Activated CD4-positive, alpha-beta memory T cell treated with anti-CD3 and anti-CD28 coated beads, Interleukin-2, amount 10 ng/mL, durations not matched to agents 7 days and 5 days (primary cell): ENCODE measurements around the gene ZMYND10. TPM values are rescaled to one million over a fixed set of nuclear protein-coding genes. Genes with fewer than 3 reads are reported as not detected.

ENCODE experiments used
- CTCF ChIA-PET: fragments of 350-600 bp; sonication (Branson Sonifier 250); formaldehyde crosslinking; loops from one replicate; lab custom pipeline; 2021; ENCODE audit warnings: antibody characterized with exemption, inconsistent platforms; lab: Charles Lee
- POLR2A ChIA-PET: fragments of 350-600 bp; sonication (Branson Sonifier 250); formaldehyde crosslinking; loops from one replicate; lab custom pipeline; 2021; ENCODE audit warnings: antibody characterized with exemption; lab: Charles Lee
- DNase-seq: peaks from one replicate; pipeline ENCODE4 v3.0.0-alpha.2; 2020
- H3K27ac Mint-ChIP-seq: one replicate; pipeline ENCODE4 v1.8.0; 2021; ENCODE audit warnings: mild to moderate bottlenecking, mixed read lengths
- H3K27me3 Mint-ChIP-seq: one replicate; pipeline ENCODE4 v1.8.0; 2021; ENCODE audit warnings: mixed read lengths
- H3K36me3 Mint-ChIP-seq: one replicate; pipeline ENCODE4 v1.8.0; 2021; ENCODE audit warnings: low read depth, mixed read lengths
- H3K4me1 Mint-ChIP-seq: one replicate; pipeline ENCODE4 v1.8.0; 2021; ENCODE audit warnings: mixed read lengths
- H3K4me3 Mint-ChIP-seq: one replicate; pipeline ENCODE4 v1.8.0; 2021; ENCODE audit warnings: mild to moderate bottlenecking, mixed read lengths
- H3K9me3 Mint-ChIP-seq: one replicate; pipeline ENCODE4 v1.8.0; 2021; ENCODE audit warnings: mixed read lengths
- total RNA-seq, 2 experiments: library from RNA; stranded (reverse); gene quantifications; one replicate each; pipeline ENCODE4 v1.2.3, GENCODE V29; 2021

The ZMYND10 gene
- total RNA-seq, 2 experiments from 2014 or later: 1.7 to 3.2 TPM

DNA sequence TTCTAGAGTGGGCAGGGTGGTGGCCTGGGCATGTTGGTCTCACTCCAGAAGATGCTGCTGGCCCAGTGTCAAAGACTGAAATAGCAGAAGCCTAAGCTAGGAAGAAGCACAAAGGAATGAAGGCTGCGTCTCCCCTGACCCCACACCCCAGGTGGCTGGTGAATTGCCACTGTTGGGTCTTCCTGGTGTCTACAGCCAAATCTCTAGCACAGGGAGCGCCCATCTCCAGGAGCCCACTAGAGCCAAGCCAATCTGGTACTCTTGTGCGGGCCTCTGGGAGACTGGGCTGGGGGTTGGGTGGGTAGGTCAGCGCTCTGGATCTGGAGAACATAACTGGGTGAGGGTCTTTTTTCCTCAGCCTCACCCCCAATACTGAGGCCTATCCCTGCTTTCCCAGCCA is 18.4 kb downstream of the ZMYND10 start:
- POLR2A ChIA-PET: interaction anchor here (1.1 to 32.1 kb wide), 7 partner anchors 1 to 100 kb away, joined by 4 to 704 read pairs (median 22); partner anchors contain the start of genes CYB561D2, HYAL2, HYAL3 and IFRD2
- Mint-ChIP-seq H3K27ac (peak overlapping the region; percentile 26), H3K9me3 (no peaks in the 10 kb centered on the region)

DNA sequence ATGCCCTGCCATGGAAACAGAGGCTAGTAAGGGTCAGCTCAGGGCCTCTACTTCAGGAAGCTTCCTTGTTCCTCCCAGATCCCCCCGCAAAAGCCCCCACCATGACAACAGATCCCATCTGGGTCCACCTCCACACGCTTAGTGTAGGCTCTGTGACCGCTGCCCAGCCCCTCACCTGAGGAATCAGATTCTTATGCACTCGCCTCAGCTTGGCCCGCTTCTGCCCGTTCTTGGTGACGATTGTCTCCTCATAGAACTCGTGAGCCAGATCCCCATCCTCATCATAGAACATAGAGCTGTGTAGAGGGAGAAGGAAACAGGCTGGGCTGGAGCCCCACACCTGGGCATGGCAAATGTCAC is 19.4 kb downstream of the ZMYND10 start:
- ChIA-PET CTCF (interaction anchor here (2.9 to 6.7 kb wide), 2 partner anchors 11 to 27 kb away, joined by 23 to 82 read pairs; partner anchors contain the start of genes HYAL3 and NAA80), POLR2A (interaction anchor here (31.7 kb wide), 1 partner anchor 16 kb away, joined by 704 read pairs; the partner anchor contains the start of genes CYB561D2, NPRL2, RASSF1 and TUSC2)
- peaks cover 35% of the 10 kb centered on the region for H3K4me1 Mint-ChIP-seq
- peaks cover 27% of the 10 kb centered on the region for H3K36me3 Mint-ChIP-seq
- H3K27ac Mint-ChIP-seq: no peak overlapping the region
- H3K4me3 Mint-ChIP-seq: peak overlapping the region; percentile 13
- H3K9me3 Mint-ChIP-seq: no peaks in the 10 kb centered on the region
- DNase-seq: no peak
- no peaks in the 10 kb centered on the region for H3K27me3 Mint-ChIP-seq

More for the DNA sequence above, 18.4 kb downstream of the ZMYND10 start:
- no peak for DNase-seq
- CTCF ChIA-PET: interaction anchor here (0.6 to 2.9 kb wide), 3 partner anchors 10 to 20 kb away, joined by 3 to 23 read pairs (median 4); no protein-coding TSS in a partner anchor
- Mint-ChIP-seq H3K4me3 (peak overlapping the region; percentile 93), H3K36me3 (peaks cover 31% of the 10 kb centered on the region), H3K27me3 (no peaks in the 10 kb centered on the region), H3K4me1 (peaks cover 39% of the 10 kb centered on the region)

DNA sequence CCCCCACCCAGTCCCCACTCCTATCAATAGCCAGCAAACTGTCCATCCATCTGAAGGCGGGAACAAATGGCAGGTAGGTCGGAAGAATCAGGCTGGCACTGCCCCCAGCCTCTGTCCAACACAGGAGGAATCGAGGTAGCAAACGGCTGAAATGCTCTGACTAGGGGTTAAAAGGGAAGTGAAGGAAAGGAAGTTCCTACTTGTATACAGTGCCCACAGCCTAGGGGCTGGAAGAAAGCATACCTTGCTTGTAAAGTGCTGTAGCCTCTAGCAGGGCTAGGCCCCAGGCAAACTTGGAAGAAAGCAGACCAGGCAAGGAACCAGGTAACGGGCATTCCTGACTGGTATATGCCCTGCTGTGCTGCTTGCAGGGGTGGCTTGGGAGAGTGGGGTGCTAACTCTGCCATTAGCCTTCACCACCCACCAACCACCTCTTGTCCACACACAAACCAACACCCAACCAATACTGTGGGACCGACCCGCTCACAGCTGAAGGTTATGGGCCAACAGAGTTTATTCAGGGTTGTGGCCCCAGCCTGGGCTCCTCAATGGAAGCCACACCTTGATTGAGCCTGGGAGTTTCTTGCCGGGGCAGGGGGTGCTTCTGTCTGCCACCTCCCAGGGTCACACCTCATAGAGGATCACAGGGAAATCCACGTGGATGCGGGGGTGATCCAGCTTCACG is 19.9 kb downstream of the ZMYND10 start:
- peaks cover 22% of the 10 kb centered on the region for H3K36me3 Mint-ChIP-seq
- no peak overlapping the region for H3K4me3 Mint-ChIP-seq
- no peaks in the 10 kb centered on the region for H3K9me3 Mint-ChIP-seq
- no peak for DNase-seq
- ChIA-PET CTCF (interaction anchor here (1.5 to 6.7 kb wide), 6 partner anchors 10 to 131 kb away, joined by 7 to 82 read pairs (median 10); partner anchors contain the start of genes HYAL1, HYAL3, IFRD2 and NAA80), POLR2A (interaction anchor here (31.7 kb wide), 1 partner anchor 17 kb away, joined by 704 read pairs; the partner anchor contains the start of genes CYB561D2, NPRL2, RASSF1 and TUSC2)
- no peaks in the 10 kb centered on the region for H3K27me3 Mint-ChIP-seq
- H3K27ac Mint-ChIP-seq: no peak overlapping the region
- H3K4me1 Mint-ChIP-seq: peaks cover 31% of the 10 kb centered on the region

DNA sequence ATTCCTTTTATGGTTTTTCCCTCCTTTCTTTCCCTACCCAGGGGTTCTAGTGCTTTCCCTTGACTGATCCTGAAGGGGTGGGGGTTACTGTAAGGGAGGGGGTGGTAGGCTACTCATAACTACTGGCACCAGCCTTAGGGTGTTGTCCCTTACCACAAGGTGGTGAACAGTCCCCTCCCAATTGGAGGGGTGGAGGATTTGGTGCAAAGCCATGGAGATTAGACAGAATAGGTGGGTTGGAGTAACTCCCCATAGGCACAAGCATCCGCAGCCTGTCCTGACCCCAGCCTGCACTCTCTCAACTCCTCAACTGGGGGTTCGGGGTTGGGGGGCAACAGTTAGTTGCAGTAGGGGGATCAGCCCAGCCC is 20.4 kb downstream of the ZMYND10 start:
- Mint-ChIP-seq H3K36me3 (peaks cover 17% of the 10 kb centered on the region), H3K4me1 (peaks cover 35% of the 10 kb centered on the region), H3K4me3 (no peak overlapping the region), H3K27ac (no peak overlapping the region), H3K27me3 (no peaks in the 10 kb centered on the region), H3K9me3 (no peaks in the 10 kb centered on the region)
- CTCF ChIA-PET: interaction anchor here (0.7 to 6.7 kb wide), 11 partner anchors 10 to 131 kb away, joined by 3 to 82 read pairs (median 7); partner anchors contain the start of genes HYAL1, HYAL3, IFRD2 and NAA80
- POLR2A ChIA-PET: interaction anchor here (1.8 to 31.7 kb wide), 3 partner anchors 18 to 33 kb away, joined by 8 to 704 read pairs (median 21); partner anchors contain the start of genes CYB561D2, HYAL3, IFRD2 and NAA80
- DNase-seq: no peak

DNA sequence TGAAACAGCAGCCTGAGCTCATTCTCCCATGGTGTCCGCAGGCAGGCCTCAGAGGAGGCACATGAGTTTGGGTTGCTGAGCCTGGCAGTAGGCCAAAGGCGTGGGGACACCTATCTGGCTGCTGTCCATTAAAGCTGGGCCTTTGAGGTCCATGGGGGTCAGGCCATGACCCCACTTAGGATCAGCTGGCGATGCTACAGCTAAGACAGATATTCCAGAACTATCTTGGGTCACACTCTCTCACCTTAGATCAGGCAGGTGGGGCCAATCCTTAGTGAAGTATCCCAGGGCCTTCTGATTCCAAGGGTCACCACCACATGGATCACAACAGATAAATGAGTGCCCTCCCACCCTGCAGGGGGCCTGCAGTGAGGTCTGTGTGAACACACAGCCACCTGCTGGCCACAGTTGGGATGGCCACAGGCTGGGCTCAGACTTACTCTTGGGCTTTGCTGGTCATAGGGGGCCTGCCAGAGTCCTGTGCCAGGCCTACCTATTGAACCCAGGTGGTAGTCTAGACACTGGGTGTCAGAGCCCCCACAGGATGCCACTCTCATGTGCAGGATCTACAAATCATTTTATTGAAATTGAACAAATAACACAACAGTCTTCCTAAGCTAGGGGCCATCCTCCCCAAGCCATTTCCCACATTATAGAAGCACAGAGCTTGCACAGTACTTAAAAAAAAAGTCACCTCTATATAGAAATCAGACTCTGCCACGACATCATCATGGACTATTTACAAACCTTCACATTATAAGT is 21.0 kb downstream of the ZMYND10 start:
- POLR2A ChIA-PET: interaction anchor here (1.0 to 31.7 kb wide), 4 partner anchors 9 to 33 kb away, joined by 3 to 704 read pairs (median 14); partner anchors contain the start of genes CYB561D2, HYAL3, IFRD2 and NAA80

DNA sequence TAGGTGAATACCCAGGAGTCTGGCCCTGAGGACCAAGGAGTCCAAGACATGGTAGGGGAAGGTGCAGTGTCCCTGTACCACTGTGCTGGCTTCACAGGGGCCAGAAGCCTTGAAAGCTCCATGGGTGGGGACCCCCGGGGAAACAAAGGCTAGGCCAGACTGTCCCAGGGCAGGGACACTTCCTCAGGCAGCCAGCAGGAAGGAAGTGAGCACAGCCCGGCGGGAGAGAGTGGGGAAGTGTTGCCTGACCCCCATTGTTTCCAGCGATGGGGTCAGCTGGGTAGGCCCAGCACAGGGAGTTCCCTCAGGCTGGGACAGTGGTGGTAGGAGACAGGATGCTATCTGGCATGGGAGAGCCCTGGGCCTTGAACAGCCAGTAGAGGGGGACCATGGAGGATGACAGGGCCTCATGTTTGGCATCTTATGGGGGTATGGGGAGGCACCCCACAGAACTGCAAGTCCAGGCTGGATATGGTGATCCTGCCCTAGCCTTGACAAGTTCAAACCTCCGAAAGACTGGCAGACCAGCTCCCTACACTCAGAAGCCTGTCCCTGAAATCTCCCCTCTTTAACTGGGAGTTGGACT is 21.8 kb downstream of the ZMYND10 start:
- DNase-seq: no peak
- Mint-ChIP-seq H3K4me3 (no peak overlapping the region), H3K27me3 (no peaks in the 10 kb centered on the region), H3K4me1 (peaks cover 48% of the 10 kb centered on the region), H3K36me3 (peaks cover 8% of the 10 kb centered on the region), H3K27ac (peak overlapping the region; percentile 31), H3K9me3 (no peaks in the 10 kb centered on the region)
- CTCF ChIA-PET: interaction anchor here (0.6 to 6.7 kb wide), 20 partner anchors 9 to 129 kb away, joined by 3 to 82 read pairs (median 6); partner anchors contain the start of genes CYB561D2, GNAI2, HYAL1 and HYAL3
- POLR2A ChIA-PET: interaction anchor here (1.0 to 31.7 kb wide), 4 partner anchors 9 to 32 kb away, joined by 3 to 704 read pairs (median 14); partner anchors contain the start of genes CYB561D2, HYAL3, IFRD2 and NAA80

More for the DNA sequence above, 21.0 kb downstream of the ZMYND10 start:
- no peak overlapping the region for H3K4me3 Mint-ChIP-seq
- H3K36me3 Mint-ChIP-seq: peaks cover 12% of the 10 kb centered on the region
- H3K9me3 Mint-ChIP-seq: no peaks in the 10 kb centered on the region
- peaks cover 41% of the 10 kb centered on the region for H3K4me1 Mint-ChIP-seq
- peak; percentile 69 for DNase-seq
- no peak overlapping the region for H3K27ac Mint-ChIP-seq
- CTCF ChIA-PET: interaction anchor here (0.6 to 6.7 kb wide), 23 partner anchors 10 to 130 kb away, joined by 3 to 82 read pairs (median 5); partner anchors contain the start of genes CYB561D2, GNAI2, HYAL1 and HYAL3
- no peaks in the 10 kb centered on the region for H3K27me3 Mint-ChIP-seq

DNA sequence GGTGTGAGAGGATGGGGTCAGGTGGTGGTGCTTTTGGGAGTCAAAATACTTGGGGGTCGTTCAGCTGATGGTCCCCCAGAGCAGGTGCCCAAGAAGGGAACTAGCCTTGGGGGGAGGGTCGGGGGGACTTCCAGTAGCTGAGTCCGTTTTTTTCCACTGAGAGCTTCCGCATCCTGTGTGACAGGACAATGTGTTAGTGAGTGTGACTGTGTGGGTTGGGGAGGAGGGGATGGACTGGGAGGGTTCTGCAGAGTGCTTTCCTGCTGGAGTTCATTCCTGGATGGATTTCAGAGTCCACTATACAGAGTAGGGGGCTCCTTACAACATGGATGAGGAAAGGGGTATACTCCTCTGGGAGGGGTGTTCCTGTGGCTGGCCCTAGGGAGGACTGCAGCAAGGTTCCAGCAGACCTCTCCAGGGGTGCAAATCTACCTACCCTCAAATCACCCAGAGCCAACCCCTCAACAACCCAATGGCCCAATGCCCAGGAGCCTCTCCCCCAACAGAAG is 22.4 kb downstream of the ZMYND10 start:
- H3K27ac Mint-ChIP-seq: peak overlapping the region; percentile 31
- H3K36me3 Mint-ChIP-seq: peaks cover 2% of the 10 kb centered on the region
- no peak overlapping the region for H3K4me3 Mint-ChIP-seq
- H3K9me3 Mint-ChIP-seq: no peaks in the 10 kb centered on the region
- H3K27me3 Mint-ChIP-seq: no peaks in the 10 kb centered on the region
- CTCF ChIA-PET: interaction anchor here (0.8 to 6.7 kb wide), 4 partner anchors 12 to 48 kb away, joined by 3 to 82 read pairs (median 36); partner anchors contain the start of genes HYAL3, IFRD2 and NAA80
- POLR2A ChIA-PET: interaction anchor here (2.2 to 31.7 kb wide), 2 partner anchors 19 to 24 kb away, joined by 21 to 704 read pairs; partner anchors contain the start of genes CYB561D2, HYAL3, NAA80 and NPRL2
- no peak for DNase-seq
- H3K4me1 Mint-ChIP-seq: peaks cover 48% of the 10 kb centered on the region

DNA sequence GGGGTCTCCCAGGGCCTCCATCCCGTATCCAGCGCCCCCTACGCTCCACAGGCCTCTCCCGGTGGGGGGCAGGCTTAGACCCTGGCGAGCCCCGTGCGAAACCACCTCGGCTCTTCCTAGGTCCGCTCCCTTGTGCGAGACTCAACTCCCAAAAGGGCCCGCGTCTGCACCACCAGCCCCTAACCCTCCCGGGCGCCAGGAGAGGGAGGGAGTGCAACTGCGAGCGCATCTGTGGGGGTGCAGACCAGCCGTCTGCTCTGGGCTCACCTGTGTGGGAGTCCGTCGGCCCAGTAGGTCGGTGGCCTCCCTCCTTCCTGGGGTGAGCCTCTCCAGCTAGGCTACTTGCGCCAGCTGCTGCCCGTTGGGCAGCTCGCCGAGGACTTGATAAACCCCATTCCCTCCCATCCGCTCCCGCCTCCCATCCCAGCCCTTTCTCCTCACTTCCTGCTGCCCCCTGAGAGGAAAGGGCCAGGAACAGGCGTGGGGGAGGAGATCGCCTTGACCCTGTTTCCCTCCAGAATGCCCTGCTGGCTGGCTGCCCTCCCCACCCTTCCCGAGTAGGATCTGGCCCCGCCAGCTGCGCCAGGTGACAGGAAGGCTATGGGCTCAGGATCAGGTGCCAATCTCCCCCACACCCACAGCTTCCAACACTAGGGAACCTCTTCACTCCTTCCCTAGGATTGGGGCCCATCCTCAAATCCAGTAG is 23.0 kb downstream of the ZMYND10 start, which contains the start of gene HYAL2:
Gene HYAL2 (minus strand): TSS at position 360 of the 706 bp plus-strand sequence. CDS start 2,256 bp downstream, outside the sequence.
- ChIA-PET POLR2A (interaction anchor here (1.1 to 31.7 kb wide), 3 partner anchors 20 to 76 kb away, joined by 3 to 704 read pairs (median 113); partner anchors contain the start of genes CYB561D2, HYAL3, NAA80 and NPRL2), CTCF (interaction anchor here (0.8 to 6.7 kb wide), 3 partner anchors 13 to 48 kb away, joined by 3 to 82 read pairs (median 61); partner anchors contain the start of genes HYAL3 and NAA80)
- H3K4me3 Mint-ChIP-seq: peak within 1 kb of the TSS; percentile 72
- peak within 1 kb of the TSS; percentile 83 for H3K27ac Mint-ChIP-seq
- H3K9me3 Mint-ChIP-seq: no peaks in the 10 kb centered on the region
- DNase-seq: no peak
- H3K27me3 Mint-ChIP-seq: no peaks in the 10 kb centered on the region
- peaks cover 49% of the 10 kb centered on the region for H3K4me1 Mint-ChIP-seq
- H3K36me3 Mint-ChIP-seq: no peaks in the 10 kb centered on the region

DNA sequence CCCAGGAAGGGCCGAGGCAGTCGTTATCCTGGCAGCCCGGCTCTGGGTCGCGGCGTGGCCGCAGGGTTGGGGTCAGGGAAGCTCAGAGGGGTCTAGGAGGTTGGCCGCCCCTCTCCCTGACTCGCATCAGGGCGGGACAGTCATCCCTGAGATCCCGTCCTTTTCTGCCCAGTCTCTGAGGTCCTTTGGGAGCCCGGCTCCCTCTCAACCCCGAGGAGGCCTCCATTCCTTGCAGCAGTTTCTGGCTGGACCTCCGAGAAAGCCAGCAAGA is 23.5 kb downstream of the ZMYND10 start:
- Mint-ChIP-seq H3K36me3 (no peaks in the 10 kb centered on the region), H3K9me3 (no peaks in the 10 kb centered on the region), H3K4me3 (peak overlapping the region; percentile 37), H3K27ac (no peak overlapping the region), H3K4me1 (peaks cover 48% of the 10 kb centered on the region), H3K27me3 (no peaks in the 10 kb centered on the region)
- CTCF ChIA-PET: interaction anchor here (0.9 to 6.7 kb wide), 5 partner anchors 13 to 75 kb away, joined by 3 to 82 read pairs (median 6); partner anchors contain the start of genes HYAL3, NAA80 and RASSF1
- POLR2A ChIA-PET: interaction anchor here (1.1 to 31.7 kb wide), 3 partner anchors 21 to 75 kb away, joined by 3 to 704 read pairs (median 113); partner anchors contain the start of genes CYB561D2, HYAL3, NAA80 and NPRL2
- no peak for DNase-seq

DNA sequence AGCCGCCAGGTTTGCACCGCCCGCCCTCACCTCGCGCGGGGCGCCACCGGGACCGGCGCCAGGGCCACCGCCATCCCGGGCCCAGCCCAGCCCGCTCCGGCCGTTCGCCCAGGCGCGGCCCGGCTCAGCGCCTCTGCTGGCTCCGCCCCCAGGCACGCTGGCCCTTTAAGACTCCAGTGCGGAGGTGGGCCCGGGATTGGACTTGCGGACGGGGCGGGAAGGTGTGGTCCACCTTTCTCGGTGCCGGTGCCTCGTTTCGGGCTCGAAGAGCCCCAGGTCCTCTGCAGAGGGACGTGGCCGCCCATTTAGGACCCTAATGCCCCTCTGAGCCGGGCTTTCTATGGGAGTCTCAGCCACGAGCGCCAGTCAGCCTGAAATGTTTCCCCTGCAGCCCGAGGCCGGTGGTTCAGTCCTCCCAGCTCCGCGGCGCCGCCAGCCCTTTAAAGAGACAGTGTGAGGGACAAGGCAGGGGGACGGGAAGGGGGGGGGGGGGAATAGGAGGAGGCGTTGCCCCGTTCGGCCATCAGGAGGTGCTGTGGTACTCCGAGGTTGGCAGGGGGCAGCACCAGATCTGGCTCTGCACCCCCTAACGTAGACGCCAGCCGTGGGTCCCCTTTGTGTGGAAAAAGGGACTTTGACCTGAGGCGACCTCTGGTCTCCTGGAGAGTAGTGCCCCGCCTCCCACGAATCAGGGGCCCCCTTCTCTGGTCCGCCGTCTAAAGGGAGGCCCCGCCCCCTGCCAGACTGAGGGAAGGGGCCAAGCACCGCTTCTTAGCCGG is 24.0 kb downstream of the ZMYND10 start:
- H3K27ac Mint-ChIP-seq: peak overlapping the region; percentile 83
- CTCF ChIA-PET: interaction anchor here (0.6 to 6.7 kb wide), 7 partner anchors 14 to 125 kb away, joined by 3 to 82 read pairs (median 5); partner anchors contain the start of genes HYAL3, NAA80 and RASSF1
- DNase-seq: peak; percentile 85
- peak overlapping the region; percentile 72 for H3K4me3 Mint-ChIP-seq
- no peaks in the 10 kb centered on the region for H3K27me3 Mint-ChIP-seq
- H3K4me1 Mint-ChIP-seq: peaks cover 48% of the 10 kb centered on the region
- H3K9me3 Mint-ChIP-seq: no peaks in the 10 kb centered on the region
- no peaks in the 10 kb centered on the region for H3K36me3 Mint-ChIP-seq
- POLR2A ChIA-PET: interaction anchor here (1.1 to 31.7 kb wide), 3 partner anchors 21 to 75 kb away, joined by 3 to 704 read pairs (median 113); partner anchors contain the start of genes CYB561D2, HYAL3, NAA80 and NPRL2
